Measurements from ENCODE around the gene GPS2.

The GPS2 gene

DNA sequence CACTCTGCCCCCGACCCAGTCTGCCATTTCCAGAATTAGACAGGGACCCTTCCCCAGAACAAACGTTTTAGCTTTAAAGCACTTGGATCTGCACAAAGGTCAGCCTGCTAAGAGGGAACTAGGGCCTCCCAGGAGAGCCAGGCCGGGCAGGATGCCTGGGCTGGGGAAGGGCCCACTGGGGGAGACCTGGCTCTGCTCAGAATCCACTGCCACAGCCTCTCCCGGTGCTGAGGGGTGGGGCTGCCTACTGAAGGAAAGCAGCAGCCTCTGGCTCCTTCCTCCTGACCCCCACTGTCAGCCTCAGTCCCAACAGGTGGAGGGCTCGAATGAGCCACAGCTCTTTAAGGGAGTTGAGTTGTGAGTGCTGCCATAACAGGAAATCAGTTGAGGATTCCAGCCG, 22.4 kb downstream of the GPS2 start:
- no peak overlapping the region for H3K4me3 ChIP-seq (ENCODE audit: control insufficient read depth, low read depth, low read length)
- TF ChIP-seq, protein P1, sequence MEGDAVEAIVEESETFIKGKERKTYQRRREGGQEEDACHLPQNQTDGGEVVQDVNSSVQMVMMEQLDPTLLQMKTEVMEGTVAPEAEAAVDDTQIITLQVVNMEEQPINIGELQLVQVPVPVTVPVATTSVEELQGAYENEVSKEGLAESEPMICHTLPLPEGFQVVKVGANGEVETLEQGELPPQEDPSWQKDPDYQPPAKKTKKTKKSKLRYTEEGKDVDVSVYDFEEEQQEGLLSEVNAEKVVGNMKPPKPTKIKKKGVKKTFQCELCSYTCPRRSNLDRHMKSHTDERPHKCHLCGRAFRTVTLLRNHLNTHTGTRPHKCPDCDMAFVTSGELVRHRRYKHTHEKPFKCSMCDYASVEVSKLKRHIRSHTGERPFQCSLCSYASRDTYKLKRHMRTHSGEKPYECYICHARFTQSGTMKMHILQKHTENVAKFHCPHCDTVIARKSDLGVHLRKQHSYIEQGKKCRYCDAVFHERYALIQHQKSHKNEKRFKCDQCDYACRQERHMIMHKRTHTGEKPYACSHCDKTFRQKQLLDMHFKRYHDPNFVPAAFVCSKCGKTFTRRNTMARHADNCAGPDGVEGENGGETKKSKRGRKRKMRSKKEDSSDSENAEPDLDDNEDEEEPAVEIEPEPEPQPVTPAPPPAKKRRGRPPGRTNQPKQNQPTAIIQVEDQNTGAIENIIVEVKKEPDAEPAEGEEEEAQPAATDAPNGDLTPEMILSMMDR (IDR thresholded peaks at IDR 0.05; ENCODE audit: control insufficient read depth, insufficient read depth, low read depth, low read length, missing control alignments) = no peak
- no peak for DNase-seq (ENCODE audit: low read depth)

DNA sequence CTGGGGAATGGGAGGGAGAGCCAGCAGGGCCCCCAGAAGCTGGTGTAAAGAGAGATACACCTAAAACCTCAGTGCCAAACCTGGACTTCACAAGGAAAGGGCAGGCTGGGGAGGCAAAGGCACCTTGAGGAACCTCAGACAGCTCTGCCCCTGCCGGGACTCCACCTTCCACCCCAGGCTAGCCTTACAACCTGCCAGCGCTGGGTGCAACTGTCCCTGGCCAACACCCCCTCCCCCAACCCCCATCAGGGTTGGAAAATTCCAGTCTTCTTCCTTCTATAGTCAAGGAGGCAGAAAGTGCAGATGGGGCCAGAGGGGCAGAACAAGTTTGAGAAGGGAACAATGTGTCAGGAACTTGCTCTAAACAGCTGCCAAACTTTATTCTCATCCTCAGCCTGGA, 23.0 kb downstream of the GPS2 start:
- DNase-seq (ENCODE audit: low read depth) = no peak
- H3K4me3 ChIP-seq (ENCODE audit: control insufficient read depth, low read depth, low read length) = no peak overlapping the region
- TF ChIP-seq, protein P1 (IDR thresholded peaks at IDR 0.05; ENCODE audit: control insufficient read depth, insufficient read depth, low read depth, low read length, missing control alignments) = no peak

DNA sequence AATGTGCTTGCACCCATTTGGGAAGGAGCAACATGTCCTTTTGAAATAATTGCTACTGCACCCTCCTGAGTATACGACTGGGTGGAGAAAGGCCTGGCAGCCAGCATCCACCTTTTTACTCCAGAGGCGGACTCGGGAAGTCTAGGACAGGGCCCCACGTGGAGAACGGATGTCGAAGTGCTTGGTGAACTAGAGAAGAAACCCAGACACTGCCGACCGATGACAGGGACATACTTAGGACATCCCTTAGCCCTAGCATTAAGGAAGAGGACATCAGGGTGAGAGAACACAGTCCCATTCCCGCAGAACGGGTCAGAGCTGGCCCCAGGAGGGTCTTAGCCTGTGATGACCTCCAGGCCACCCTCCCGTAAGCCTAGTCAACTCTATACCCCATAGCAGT, 24.5 kb downstream of the GPS2 start:
- no peak for DNase-seq (ENCODE audit: low read depth)
- H3K4me3 ChIP-seq (ENCODE audit: control insufficient read depth, low read depth, low read length) = no peak overlapping the region
- TF ChIP-seq, protein P1 (IDR thresholded peaks at IDR 0.05; ENCODE audit: control insufficient read depth, insufficient read depth, low read depth, low read length, missing control alignments) = no peak

- no peak for DNase-seq (ENCODE audit: low read depth)
- H3K4me3 ChIP-seq (ENCODE audit: control insufficient read depth, low read depth, low read length) = no peak overlapping the region
- TF ChIP-seq, protein P1 (IDR thresholded peaks at IDR 0.05; ENCODE audit: control insufficient read depth, insufficient read depth, low read depth, low read length, missing control alignments) = no peak
Observed at GRCh38 chr17:7290166-7290565, 25.0 kb downstream of the GPS2 start.

DNA sequence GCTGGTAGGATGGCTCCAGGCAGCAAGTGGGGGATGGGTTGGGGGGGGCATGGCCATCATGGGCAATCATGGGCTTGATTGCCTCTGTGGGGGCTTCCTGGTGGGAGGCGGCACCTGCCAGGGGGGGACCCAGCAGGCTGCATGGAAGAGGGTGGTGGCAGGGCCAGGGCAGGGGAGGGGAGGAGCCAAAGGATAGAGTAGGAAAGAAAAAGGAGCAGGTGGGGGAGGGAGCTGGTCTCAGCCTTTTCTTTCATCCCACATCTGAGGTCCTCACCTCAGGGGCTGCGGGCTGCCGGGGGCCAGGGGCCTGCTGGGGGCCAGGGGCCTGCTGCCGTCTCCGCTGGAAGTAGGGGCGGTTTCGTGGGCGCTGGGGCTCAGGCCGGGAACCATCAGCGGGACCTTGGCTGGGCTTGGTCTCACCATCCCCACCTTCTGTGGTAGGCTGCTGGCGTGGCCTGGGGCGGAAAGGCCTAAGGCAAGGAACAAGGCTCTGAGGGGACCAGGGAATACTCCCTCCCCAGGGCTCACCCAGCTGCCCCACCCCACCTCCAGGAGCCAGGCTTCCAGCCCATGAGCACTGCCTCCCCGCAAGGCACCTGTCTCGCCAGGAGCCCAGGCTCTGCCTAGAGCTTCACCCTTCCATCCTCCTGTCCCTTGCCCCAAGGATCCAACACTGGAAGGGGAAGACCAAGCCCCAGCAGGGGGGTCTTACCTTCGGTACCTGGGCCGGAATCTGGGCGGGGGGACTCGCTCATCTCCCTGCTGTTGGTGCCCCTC, 25.7 kb downstream of the GPS2 start:
- TF ChIP-seq, protein P1 (IDR thresholded peaks at IDR 0.05; ENCODE audit: control insufficient read depth, insufficient read depth, low read depth, low read length, missing control alignments) = no peak
- DNase-seq (ENCODE audit: low read depth) = no peak
- H3K4me3 ChIP-seq (ENCODE audit: control insufficient read depth, low read depth, low read length) = no peak overlapping the region

DNA sequence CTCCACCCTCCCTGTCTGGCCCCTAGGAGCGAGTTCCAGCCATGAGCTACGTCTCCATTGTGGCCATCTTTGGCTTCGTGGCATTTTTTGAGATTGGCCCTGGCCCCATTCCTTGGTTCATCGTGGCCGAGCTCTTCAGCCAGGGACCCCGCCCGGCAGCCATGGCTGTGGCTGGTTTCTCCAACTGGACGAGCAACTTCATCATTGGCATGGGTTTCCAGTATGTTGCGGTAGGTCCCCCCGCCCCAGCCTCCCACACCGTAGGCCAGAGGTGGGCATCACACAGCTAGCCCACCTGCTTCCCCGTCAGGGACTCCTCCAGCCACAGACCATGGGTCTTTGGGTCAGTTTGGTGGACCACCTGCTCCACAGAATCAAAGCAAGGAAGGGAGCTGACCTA, 29.5 kb downstream of the GPS2 start:
- H3K4me3 ChIP-seq (ENCODE audit: control insufficient read depth, low read depth, low read length) = no peak overlapping the region
- TF ChIP-seq, protein P1 (IDR thresholded peaks at IDR 0.05; ENCODE audit: control insufficient read depth, insufficient read depth, low read depth, low read length, missing control alignments) = no peak
- DNase-seq (ENCODE audit: low read depth) = no peak
